GM21367 (cell line): Measurements from ENCODE around the gene ZC3H14.
A peak's percentile ranks its signal among the peaks of the same experiment; 100 is the strongest.
"Not testable (repeated sequence)": the region's sequence is repeated elsewhere in the genome, so short reads cannot be mapped to it uniquely, and the experiment has no call there.

Experiments
- ATAC-seq: cut with Tn5 transposase; IDR thresholded peaks from one replicate; pipeline ENCODE4 v1.9.1; 2021; ENCODE audit not compliant: unreplicated experiment

Gene ZC3H14, protein sequence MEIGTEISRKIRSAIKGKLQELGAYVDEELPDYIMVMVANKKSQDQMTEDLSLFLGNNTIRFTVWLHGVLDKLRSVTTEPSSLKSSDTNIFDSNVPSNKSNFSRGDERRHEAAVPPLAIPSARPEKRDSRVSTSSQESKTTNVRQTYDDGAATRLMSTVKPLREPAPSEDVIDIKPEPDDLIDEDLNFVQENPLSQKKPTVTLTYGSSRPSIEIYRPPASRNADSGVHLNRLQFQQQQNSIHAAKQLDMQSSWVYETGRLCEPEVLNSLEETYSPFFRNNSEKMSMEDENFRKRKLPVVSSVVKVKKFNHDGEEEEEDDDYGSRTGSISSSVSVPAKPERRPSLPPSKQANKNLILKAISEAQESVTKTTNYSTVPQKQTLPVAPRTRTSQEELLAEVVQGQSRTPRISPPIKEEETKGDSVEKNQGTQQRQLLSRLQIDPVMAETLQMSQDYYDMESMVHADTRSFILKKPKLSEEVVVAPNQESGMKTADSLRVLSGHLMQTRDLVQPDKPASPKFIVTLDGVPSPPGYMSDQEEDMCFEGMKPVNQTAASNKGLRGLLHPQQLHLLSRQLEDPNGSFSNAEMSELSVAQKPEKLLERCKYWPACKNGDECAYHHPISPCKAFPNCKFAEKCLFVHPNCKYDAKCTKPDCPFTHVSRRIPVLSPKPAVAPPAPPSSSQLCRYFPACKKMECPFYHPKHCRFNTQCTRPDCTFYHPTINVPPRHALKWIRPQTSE

GRCh38 chr14:88562831-88563686 lies at the start of gene ZC3H14:
ZC3H14 (plus strand) TSS chr14:88563037; CDS start chr14:88563134, 97 bp downstream.
- peak; percentile 94 for ATAC-seq

DNA sequence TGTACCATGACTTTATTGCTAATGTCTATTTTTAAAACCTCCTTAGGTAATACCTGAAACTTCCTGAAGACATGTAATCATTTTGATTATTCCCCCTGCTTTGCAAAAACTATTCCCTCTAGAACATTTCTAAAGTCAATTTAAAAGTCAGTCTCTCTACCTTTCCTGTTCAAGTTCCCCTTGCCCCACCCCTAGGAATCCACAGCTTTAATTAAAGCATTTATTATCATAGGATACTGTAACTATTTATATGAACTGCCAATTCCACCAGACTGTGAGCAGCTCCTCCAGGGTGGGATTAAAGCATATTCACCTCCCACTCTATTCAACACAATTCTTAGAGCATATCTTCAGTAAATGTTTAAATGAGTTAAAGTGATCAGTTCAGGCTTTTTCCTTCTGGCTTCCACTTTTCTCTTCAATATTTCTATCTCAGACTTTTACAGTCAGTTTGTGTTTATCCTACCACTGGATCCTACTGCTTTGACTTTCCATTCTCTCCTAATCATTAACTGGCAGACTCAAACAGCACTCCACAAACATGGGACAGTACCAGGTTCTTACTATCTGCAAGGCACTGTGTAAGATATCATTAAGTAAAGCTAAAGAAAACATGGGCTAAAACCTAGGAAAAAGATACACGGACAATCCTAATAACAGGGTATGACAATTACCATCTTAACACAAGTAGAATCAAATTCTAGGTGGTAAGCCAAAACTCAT lies 47.2 kb upstream of the ZC3H14 start:
- ATAC-seq = no peak

DNA sequence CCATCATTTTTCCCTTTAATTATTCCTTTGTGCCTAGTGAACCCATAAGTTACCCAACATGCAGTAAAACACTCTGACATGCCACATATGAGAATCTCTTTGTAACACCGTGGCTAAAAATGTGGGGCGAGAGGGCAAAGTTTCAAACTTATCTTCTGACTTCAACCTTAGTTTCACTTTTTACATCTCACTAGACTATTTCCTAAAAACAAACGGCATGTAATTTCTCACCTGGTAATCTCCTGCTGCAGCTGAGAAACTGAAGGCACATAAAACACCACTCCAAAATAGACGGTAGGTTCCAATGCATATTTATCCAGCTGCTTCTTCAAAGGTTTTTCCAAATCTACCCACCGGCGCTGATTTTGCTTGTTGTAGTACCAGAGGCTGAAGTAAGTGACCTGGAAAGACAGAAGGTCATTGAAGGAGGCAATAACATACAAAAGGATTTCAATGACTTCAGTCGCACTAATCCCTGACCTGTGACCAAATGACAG lies 45.9 kb upstream of the ZC3H14 start:
- ATAC-seq = no peak

DNA sequence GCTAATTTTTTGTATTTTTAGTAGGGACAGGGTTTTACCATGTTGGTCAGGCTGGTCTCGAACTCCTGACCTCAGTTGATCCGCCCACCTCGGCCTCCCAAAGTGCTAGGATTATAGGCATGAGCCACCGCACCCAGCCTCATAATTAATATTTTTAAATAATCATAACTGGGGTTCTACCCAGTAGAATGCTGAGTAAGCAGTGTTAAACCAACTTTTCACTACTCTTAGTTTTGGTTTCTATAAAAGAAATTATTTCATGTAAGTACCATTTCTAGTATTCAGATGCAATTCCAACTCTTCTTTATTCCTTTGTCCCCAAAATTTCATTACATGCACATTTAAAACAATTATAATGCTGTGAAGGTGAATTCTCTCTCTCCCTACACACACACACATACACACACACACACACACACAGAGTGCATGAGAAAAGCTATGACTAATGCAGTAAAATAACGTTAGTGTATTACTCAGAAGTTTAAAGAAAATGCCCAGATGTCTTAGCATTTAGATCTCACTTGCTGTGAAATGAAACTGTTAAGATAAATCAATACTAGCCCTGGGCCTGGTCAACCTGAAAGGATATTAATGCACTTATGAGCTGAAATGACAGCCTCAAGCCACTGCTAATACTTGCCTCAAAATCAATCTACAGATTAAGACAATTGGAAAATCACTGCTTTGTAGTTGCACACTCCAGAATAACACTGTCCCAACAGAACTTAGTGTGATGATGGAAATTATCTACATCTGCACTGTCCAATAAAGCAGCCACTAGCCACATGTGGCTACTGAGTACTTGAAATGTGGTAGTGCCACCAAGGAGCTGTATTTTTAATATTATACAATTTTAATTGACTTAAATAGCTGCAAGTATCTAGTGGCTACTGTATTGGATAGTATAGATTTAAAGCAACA lies 44.0 kb upstream of the ZC3H14 start:
- ATAC-seq = no peak

DNA sequence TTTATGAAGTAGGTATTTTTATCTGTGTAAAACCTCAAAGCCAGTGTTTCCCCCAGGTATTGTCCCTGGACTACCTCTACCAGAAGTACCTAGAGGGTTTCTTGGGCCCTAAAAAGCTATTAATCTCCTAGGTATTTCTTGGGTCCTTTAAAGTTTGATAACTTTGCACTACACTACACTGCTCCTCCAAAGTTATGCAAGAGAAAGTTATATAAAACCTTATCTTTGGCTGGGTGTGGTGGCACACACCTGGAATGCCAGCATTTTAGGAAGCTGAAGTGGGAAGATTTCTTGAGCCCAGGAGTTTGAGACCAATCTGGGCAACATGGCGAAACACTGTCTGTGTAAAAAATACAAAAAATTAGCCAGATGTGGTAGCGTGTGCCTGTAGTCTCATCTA lies 42.9 kb upstream of the ZC3H14 start:
- no peak for ATAC-seq

DNA sequence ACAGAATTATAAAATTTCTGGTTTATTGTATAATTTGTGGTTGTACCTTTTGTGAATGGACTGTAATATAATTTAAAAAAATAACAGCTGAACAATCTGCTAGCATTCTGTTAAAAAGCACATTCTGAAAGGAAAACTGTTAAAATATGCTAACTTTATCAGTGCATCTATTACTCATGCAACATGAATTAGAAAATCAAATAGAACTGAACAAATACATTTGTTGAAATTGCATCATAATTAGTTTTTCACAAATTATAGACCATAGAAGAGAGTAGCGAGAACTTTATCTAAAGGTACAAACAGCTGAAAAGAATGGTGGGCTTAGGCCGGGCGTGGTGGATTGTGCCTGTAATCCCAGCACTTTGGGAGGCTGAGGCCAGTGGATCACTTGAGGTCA lies 41.0 kb upstream of the ZC3H14 start:
- no peak for ATAC-seq

- ATAC-seq = no peak
Measured at GRCh38 chr14:88522393-88522792, 40.4 kb upstream of the ZC3H14 start.

GRCh38 chr14:88529889-88530288 lies 32.9 kb upstream of the ZC3H14 start:
- not testable (repeated sequence) for ATAC-seq

GRCh38 chr14:88533064-88533602 lies 29.7 kb upstream of the ZC3H14 start:
- ATAC-seq = no peak

- ATAC-seq = no peak
Measured at GRCh38 chr14:88535149-88535548, 27.7 kb upstream of the ZC3H14 start.

- ATAC-seq = no peak
Measured at GRCh38 chr14:88535813-88536212, 27.0 kb upstream of the ZC3H14 start.

DNA sequence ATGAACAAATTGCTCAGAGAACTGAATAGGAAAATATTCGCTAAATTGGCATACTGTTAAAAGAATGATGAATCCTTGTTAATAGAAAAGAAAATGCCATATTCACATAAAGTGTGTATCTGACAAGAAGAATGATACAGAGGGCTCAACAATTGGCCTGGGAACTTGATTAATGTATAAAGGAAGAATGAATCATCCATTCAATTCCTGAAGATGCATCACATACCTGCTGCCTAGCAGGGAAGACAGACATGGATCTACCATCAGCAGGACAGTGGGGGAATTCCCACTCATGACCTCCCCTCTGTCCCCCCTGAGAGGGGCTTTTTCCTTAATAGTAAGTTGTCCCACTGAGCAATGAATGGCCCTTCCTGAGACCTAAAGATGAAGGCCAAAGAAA lies 21.5 kb upstream of the ZC3H14 start:
- no peak for ATAC-seq

DNA sequence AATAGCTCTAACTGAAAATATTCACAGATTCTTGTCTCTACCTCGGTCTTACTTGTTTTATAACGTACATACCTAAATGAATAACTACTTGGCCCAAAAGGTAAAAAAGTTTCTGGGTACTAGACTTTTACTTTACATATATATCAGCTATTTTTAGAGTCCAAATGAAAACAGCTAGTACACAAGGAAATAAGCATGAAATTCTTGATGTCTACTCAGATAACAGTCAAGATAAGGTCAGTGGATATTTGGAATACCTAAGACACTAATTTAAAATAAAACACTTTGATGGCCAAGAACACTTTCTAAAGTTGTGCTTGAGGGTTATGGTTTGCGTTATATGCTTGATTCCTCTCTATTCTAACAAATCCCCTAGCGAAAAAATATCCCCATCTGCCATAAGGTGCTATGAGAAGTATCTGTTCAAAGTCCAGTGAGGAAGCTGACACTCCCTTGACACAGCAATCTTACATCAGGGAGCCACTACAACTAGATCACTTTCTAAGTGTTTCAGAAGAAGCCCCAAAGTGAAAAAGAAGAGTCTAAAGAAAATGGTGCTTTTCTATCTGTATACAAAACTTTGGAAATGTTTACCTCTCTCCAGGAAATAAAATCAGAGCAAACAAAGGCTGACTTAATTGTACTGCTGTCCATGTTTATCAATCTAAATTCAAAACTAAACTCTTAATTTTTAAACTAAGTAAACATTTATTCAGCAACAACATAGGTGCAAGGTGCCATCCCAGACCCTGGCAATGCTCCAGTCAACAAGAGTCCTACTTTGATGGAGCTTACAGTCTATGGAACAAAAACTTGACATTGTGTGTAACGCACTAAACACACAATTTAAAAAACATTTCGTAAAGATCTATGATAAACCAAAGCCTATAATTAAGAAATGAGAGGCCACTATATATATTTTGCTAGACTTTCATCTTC lies 19.7 kb upstream of the ZC3H14 start:
- no peak for ATAC-seq

DNA sequence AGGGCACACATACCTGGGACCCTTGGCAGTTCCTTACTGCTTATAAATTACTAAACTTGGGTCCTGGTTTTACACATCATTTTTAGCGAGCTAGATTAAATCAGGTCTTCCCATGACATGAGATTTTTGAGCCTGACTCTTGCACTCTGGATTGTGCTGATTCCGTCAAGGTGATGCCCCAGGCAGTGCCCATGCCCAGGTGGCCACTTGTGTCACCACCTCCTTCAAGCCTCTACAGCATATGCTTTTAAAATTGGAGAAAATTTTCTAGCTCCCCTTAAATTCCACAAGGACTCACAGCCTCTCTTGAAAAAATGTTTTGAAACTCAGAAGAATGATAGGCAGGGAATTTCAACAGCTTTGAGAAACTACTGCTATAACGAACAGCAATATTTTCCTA lies 17.6 kb upstream of the ZC3H14 start:
- no peak for ATAC-seq

- ATAC-seq = no peak
Measured at GRCh38 chr14:88546621-88547385, 16.0 kb upstream of the ZC3H14 start.

DNA sequence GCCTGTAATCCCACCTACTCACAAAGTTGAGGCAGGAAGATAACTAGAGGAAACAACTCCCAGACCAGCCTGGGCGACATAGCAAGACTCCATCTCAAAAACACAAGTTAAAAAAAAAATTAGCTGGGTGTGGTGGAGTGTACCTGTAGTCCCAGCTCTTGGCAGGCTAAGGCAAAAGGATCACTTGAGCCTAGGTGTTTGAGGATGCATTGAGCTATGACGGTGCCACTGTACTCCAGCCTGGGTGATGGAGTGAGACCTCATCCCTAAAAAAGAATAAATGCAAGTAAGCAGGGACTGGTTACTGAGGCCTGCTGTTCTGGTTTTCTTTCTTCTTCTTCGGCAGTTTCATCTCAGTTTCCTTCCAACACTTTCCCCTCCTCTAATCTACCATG lies 15.5 kb upstream of the ZC3H14 start:
- no peak for ATAC-seq

DNA sequence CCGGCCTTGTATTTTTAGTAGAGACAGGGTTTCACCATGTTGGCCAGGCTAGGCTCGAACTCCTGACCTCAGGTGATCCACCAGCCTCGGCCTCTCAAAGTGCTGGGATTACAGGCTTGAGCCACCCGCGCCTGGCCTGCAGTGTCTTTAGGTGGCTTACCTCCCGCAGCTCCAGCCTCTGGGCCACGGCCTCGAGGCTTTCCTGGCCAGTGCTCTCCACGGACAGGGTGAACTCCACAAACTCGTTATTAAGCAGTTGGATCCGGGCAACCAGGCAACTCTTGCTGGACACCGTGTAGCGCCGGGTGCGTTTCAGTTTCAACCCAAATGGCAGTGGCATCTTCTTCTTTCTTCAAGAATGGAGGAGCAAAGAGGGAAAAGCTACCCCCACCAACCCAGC lies 12.8 kb upstream of the ZC3H14 start:
- ATAC-seq = no peak
